Measurements from ENCODE around the gene C4B.

The C4B gene

GRCh38 chr6:31972709-31973350, 41.8 kb upstream of the C4B start:
- Histone ChIP-seq H3K4me1 (ENCODE audit: control insufficient read depth, insufficient read depth, low read length) (peaks cover 5% of the 10 kb centered on the region), H3K36me3 (ENCODE audit: control insufficient read depth in 2 of 2, insufficient read depth in 1 of 2, low read length in 2 of 2) (peaks cover 3 to 36% of the 10 kb centered on the region in 2 experiments; a peak in 2 of 3 replicates), H3K4me3 (ENCODE audit: low read depth, low read length) (peak overlapping the region; percentile 83), H3K9me3 (ENCODE audit: control insufficient read depth, insufficient read depth, low read depth, low read length) (no peaks in the 10 kb centered on the region), H3K27ac (ENCODE audit: extremely low read depth, low read depth, low read length) (peak overlapping the region; percentile 74)
- POLR2A ChIA-PET, result interaction anchor here (0.9 to 4.6 kb wide), 11 partner anchors 15 to 999 kb away, joined by 3 to 64 read pairs (median 12); partner anchors contain the start of genes EHMT2, GPANK1, HSPA1B and NELFE
- CTCF ChIA-PET, result interaction anchor here (0.6 to 2.1 kb wide), 4 partner anchors 21 to 392 kb away, joined by 3 to 10 read pairs (median 3); no protein-coding TSS in a partner anchor
- no peak for TF ChIP-seq ZNF362 (tag by site-specific recombination; IDR thresholded peaks at IDR 0.05)
- no peak for TF ChIP-seq ZEB2 (tag by site-specific recombination; IDR thresholded peaks at IDR 0.05)
- TF ChIP-seq ZSCAN30 (tag by site-specific recombination; IDR thresholded peaks at IDR 0.05), result no peak
- no peak for TF ChIP-seq ZNF112 (tag by site-specific recombination; IDR thresholded peaks at IDR 0.05)
- no peak for TF ChIP-seq ZNF544 (tag by site-specific recombination; IDR thresholded peaks at IDR 0.05)
- TF ChIP-seq ZNF768 (tag by site-specific recombination; IDR thresholded peaks at IDR 0.05), result no peak
- no peak for TF ChIP-seq ZNF658 (tag by site-specific recombination; IDR thresholded peaks at IDR 0.05)
- TF ChIP-seq ZNF169 (tag by site-specific recombination; IDR thresholded peaks at IDR 0.05), result no peak
- TF ChIP-seq BCL11A (tag by site-specific recombination; IDR thresholded peaks at IDR 0.05; ENCODE audit: low read depth), result no peak
- no peak for TF ChIP-seq ZNF132 (tag by site-specific recombination; IDR thresholded peaks at IDR 0.05; ENCODE audit: borderline replicate concordance)
- no peak for TF ChIP-seq TRIM28 (IDR thresholded peaks at IDR 0.05; ENCODE audit: borderline replicate concordance, low read length)
- TF ChIP-seq ZNF341 (tag by site-specific recombination; IDR thresholded peaks at IDR 0.05; ENCODE audit: low read depth), result peak; percentile 70; the same call in 1 of the 2 replicates
- TF ChIP-seq WT1 (tag by site-specific recombination; IDR thresholded peaks at IDR 0.05), result 0 out of 2 replicates have a peak, but pooled peaks have one; percentile 15
- no peak for TF ChIP-seq ZNF701 (tag by site-specific recombination; IDR thresholded peaks at IDR 0.05)
- no peak for TF ChIP-seq ZNF843 (tag by site-specific recombination; IDR thresholded peaks at IDR 0.05)
- TF ChIP-seq ZNF19 (tag by site-specific recombination; IDR thresholded peaks at IDR 0.05; ENCODE audit: low read depth), result no peak
- peak; percentile 88 for TF ChIP-seq ZNF335 (tag by site-specific recombination; conservative IDR thresholded peaks at IDR 0.05)
- no peak for TF ChIP-seq GFI1B (tag by site-specific recombination; IDR thresholded peaks at IDR 0.05)
- TF ChIP-seq KLF7 (tag by site-specific recombination; IDR thresholded peaks at IDR 0.05; ENCODE audit: borderline replicate concordance), result no peak
- no peak for TF ChIP-seq ZNF292 (tag by site-specific recombination; IDR thresholded peaks at IDR 0.05; ENCODE audit: borderline replicate concordance, low read depth)
- no peak for TF ChIP-seq ZNF677 (tag by site-specific recombination; IDR thresholded peaks at IDR 0.05)
- no peak for TF ChIP-seq ZSCAN18 (tag by site-specific recombination; IDR thresholded peaks at IDR 0.05)
- no peak for TF ChIP-seq ZNF274 (IDR thresholded peaks at IDR 0.05; ENCODE audit: low read length)
- TF ChIP-seq ZNF274 (tag by site-specific recombination; IDR thresholded peaks at IDR 0.05; ENCODE audit: borderline replicate concordance), result no peak
- TF ChIP-seq ZNF133 (tag by site-specific recombination; IDR thresholded peaks at IDR 0.05), result no peak
- TF ChIP-seq SP7 (tag by site-specific recombination; IDR thresholded peaks at IDR 0.05), result no peak
- no peak for TF ChIP-seq ZNF513 (tag by site-specific recombination; IDR thresholded peaks at IDR 0.05)
- TF ChIP-seq ZBTB49 (tag by site-specific recombination; IDR thresholded peaks at IDR 0.05; ENCODE audit: low read depth), result no peak
- no peak for TF ChIP-seq ZNF239 (tag by site-specific recombination; IDR thresholded peaks at IDR 0.05)
- TF ChIP-seq YY1 (tag by site-specific recombination; IDR thresholded peaks at IDR 0.05), result no peak
- TF ChIP-seq ZNF114 (tag by site-specific recombination; IDR thresholded peaks at IDR 0.05), result no peak
- no peak for TF ChIP-seq ZNF211 (tag by site-specific recombination; IDR thresholded peaks at IDR 0.05; ENCODE audit: low read depth)
- TF ChIP-seq ZNF10 (tag by site-specific recombination; IDR thresholded peaks at IDR 0.05), result peak; percentile 83
